Stimulated activated memory B cell treated with anti-CD40 and anti-IgM and Interleukin-4, amounts not matched to agents 10 μg/mL and 1 μg/mL and 100 μg/mL, for 72 hours (primary cell): ENCODE results near the gene CDCA5.
A peak's percentile ranks its signal among the peaks of the same experiment; 100 is the strongest.

ENCODE experiments used
- ATAC-seq: fragments of 150-1000 bp; cut with Tn5 transposase; 2 replicates; pipeline ENCODE4 v1.10.0; 2021
- H3K27ac Mint-ChIP-seq: one replicate; pipeline ENCODE4 v1.8.0; 2022; ENCODE audit warnings: mild to moderate bottlenecking, mixed read lengths
- H3K27me3 Mint-ChIP-seq: one replicate; pipeline ENCODE4 v1.8.0; 2022; ENCODE audit warnings: mixed read lengths
- H3K36me3 Mint-ChIP-seq: one replicate; pipeline ENCODE4 v1.8.0; 2022; ENCODE audit warnings: mixed read lengths
- H3K4me1 Mint-ChIP-seq: one replicate; pipeline ENCODE4 v1.8.0; 2022; ENCODE audit warnings: mixed read lengths
- H3K4me3 Mint-ChIP-seq: one replicate; pipeline ENCODE4 v1.8.0; 2022; ENCODE audit warnings: mild to moderate bottlenecking, moderate library complexity, mixed read lengths
- H3K9me3 Mint-ChIP-seq: one replicate; pipeline ENCODE4 v1.8.0; 2022; ENCODE audit warnings: mixed read lengths

Gene CDCA5

GRCh38 chr11:65113361-65113756, 29.5 kb upstream of the CDCA5 start:
- Mint-ChIP-seq H3K4me1 (peaks cover 65% of the 10 kb centered on the region), H3K27me3 (no peaks in the 10 kb centered on the region), H3K36me3 (peaks cover 7% of the 10 kb centered on the region), H3K27ac (peak overlapping the region; percentile 90), H3K4me3 (peak overlapping the region; percentile 97), H3K9me3 (no peaks in the 10 kb centered on the region)
- no peak for ATAC-seq

GRCh38 chr11:65112546-65113360, 28.9 kb upstream of the CDCA5 start:
- Mint-ChIP-seq H3K4me3 (peak overlapping the region; percentile 97), H3K4me1 (peaks cover 59% of the 10 kb centered on the region), H3K9me3 (no peaks in the 10 kb centered on the region), H3K27me3 (no peaks in the 10 kb centered on the region), H3K27ac (peak overlapping the region; percentile 90), H3K36me3 (peaks cover 2% of the 10 kb centered on the region)
- ATAC-seq = peak; percentile 67

GRCh38 chr11:65111744-65112545, 28.1 kb upstream of the CDCA5 start, which contains the start of gene TM7SF2:
Gene TM7SF2, plus strand, starts transcription at chr11:65111872. Its CDS starts 144 bp downstream, at chr11:65112016.
- peaks cover under 1% of the 10 kb centered on the region for H3K36me3 Mint-ChIP-seq
- peak; percentile 90 for ATAC-seq
- peak within 1 kb of the TSS; percentile 90 for H3K27ac Mint-ChIP-seq
- H3K9me3 Mint-ChIP-seq = no peaks in the 10 kb centered on the region
- H3K27me3 Mint-ChIP-seq = no peaks in the 10 kb centered on the region
- peaks cover 54% of the 10 kb centered on the region for H3K4me1 Mint-ChIP-seq
- peak within 1 kb of the TSS; percentile 97 for H3K4me3 Mint-ChIP-seq

GRCh38 chr11:65111159-65111743, 27.4 kb upstream of the CDCA5 start:
- H3K4me3 Mint-ChIP-seq = peak overlapping the region; percentile 97
- H3K36me3 Mint-ChIP-seq = peaks cover 7% of the 10 kb centered on the region
- H3K4me1 Mint-ChIP-seq = peaks cover 55% of the 10 kb centered on the region
- no peak for ATAC-seq
- peak overlapping the region; percentile 90 for H3K27ac Mint-ChIP-seq
- H3K27me3 Mint-ChIP-seq = no peaks in the 10 kb centered on the region
- no peaks in the 10 kb centered on the region for H3K9me3 Mint-ChIP-seq

DNA sequence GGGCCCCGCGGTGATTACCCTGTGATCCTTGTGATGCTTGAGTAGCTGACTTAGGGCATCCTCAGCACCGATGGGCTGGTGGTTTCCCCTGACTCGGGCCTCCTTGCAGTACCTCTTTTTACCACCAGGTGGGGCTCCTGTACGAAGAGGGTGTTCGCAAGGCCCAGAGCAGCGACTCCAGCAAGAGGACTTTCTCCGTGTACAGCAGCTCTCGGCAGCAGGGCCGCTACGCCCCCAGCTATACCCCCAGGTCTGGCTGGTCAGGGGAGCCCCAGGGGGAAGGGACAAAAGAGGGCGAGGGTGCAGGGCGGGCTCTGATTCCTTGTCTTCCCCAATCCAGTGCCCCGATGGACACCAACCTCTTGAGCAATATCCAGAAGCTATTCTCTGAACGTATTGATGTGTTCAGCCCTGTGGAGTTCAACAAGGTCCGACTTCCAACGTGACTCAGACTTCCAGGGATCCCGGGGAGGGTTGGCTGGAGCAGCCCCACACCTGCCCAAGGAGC, 26.6 kb upstream of the CDCA5 start:
- Mint-ChIP-seq H3K4me3 (no peak overlapping the region), H3K27ac (peak overlapping the region; percentile 90), H3K36me3 (peaks cover 11% of the 10 kb centered on the region), H3K27me3 (no peaks in the 10 kb centered on the region), H3K4me1 (peaks cover 51% of the 10 kb centered on the region), H3K9me3 (no peaks in the 10 kb centered on the region)
- ATAC-seq = peak; percentile 62

- H3K4me3 Mint-ChIP-seq = no peak overlapping the region
- no peak for ATAC-seq
These were observed 25.7 kb upstream of the CDCA5 start for GRCh38 chr11:65109231-65110198.

DNA sequence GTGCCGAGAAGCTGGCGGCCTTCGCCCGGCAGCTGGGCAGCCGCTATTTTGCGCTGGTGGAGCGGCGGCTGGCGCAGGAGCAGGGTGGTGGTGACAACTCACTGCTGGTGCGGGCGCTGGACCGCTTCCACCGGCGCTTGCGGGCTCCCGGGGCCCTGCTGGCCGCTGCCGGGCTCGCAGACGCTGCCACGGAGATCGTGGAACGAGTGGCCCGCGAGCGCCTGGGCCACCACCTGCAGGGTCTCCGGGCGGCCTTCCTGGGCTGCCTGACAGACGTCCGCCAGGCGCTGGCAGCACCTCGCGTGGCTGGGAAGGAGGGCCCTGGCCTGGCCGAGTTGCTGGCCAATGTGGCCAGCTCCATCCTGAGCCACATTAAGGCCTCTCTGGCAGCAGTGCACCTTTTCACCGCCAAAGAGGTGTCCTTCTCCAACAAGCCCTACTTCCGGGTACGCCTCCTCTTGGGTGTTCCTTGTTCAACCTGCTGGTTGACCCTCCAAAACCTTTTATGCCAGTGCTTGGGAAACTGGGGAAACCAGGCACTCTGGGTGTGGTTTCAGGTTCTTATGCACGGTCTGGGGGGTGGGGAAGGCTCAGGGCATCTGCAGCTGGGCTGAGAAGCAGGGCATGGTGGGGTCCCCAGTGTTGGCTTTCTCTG, 24.8 kb upstream of the CDCA5 start:
- peaks cover 48% of the 10 kb centered on the region for H3K4me1 Mint-ChIP-seq
- no peak overlapping the region for H3K27ac Mint-ChIP-seq
- H3K36me3 Mint-ChIP-seq = peaks cover 11% of the 10 kb centered on the region
- no peaks in the 10 kb centered on the region for H3K27me3 Mint-ChIP-seq
- ATAC-seq = no peak
- no peaks in the 10 kb centered on the region for H3K9me3 Mint-ChIP-seq
- H3K4me3 Mint-ChIP-seq = no peak overlapping the region

More at GRCh38 chr11:65109231-65110198, 25.7 kb upstream of the CDCA5 start:
- Mint-ChIP-seq H3K36me3 (peaks cover 11% of the 10 kb centered on the region), H3K4me1 (peaks cover 48% of the 10 kb centered on the region), H3K27me3 (no peaks in the 10 kb centered on the region), H3K27ac (no peak overlapping the region), H3K9me3 (no peaks in the 10 kb centered on the region)

DNA sequence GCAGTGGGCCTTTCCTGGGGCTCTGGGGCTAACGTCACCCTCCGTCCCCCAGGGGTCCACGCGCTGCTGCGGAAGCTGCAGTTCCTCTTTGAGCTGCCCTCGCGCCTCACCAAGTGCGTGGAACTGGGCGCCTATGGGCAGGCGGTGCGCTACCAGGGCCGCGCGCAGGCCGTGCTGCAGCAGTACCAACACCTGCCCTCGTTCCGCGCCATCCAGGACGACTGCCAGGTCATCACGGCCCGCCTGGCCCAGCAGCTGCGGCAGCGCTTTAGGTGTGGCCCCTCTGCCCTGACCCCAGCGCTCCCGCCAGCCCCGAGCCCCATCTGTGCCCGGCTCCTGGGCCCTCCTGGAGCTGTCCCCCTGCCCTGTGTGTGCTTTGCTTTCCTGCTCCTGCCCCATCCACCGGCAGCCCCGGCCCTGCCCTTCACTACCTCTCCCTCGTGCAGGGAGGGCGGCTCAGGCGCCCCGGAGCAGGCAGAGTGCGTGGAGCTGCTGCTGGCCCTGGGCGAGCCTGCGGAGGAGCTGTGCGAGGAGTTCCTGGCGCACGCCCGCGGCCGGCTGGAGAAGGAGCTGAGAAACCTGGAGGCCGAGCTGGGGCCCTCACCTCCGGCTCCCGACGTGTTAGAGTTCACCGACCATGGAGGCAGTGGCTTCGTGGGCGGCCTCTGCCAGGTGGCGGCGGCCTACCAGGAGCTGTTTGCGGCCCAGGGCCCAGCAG, 24.1 kb upstream of the CDCA5 start:
- Mint-ChIP-seq H3K27ac (no peak overlapping the region), H3K4me3 (no peak overlapping the region), H3K4me1 (peaks cover 45% of the 10 kb centered on the region), H3K9me3 (no peaks in the 10 kb centered on the region), H3K27me3 (no peaks in the 10 kb centered on the region), H3K36me3 (peaks cover 11% of the 10 kb centered on the region)
- ATAC-seq = no peak

DNA sequence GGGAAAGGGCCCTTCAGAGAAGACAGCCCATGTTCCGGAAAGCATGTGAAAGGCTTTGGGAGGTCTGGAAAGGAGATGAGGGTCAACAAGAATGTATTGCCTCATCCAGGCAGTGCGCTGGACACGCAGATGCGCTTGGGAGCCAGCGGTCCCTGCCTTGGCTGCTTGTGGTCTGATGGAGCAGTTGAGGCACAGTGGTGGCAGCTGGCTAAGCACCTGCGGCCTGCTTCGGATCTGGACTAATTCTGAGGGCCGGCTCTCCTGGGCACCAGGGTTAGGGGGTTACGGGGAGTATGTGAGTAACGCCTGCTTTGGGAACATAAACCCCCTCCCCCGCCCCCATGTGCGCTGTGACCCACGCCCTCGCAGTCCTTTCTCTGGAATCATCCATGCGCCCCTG, 23.2 kb upstream of the CDCA5 start:
- ATAC-seq = no peak
- Mint-ChIP-seq H3K27ac (no peak overlapping the region), H3K36me3 (peaks cover 11% of the 10 kb centered on the region), H3K9me3 (no peaks in the 10 kb centered on the region), H3K4me1 (peaks cover 39% of the 10 kb centered on the region), H3K27me3 (no peaks in the 10 kb centered on the region), H3K4me3 (no peak overlapping the region)

- Mint-ChIP-seq H3K4me3 (no peak overlapping the region), H3K4me1 (peaks cover 17% of the 10 kb centered on the region), H3K27ac (no peak overlapping the region), H3K36me3 (peaks cover 16% of the 10 kb centered on the region), H3K27me3 (no peaks in the 10 kb centered on the region), H3K9me3 (no peaks in the 10 kb centered on the region)
- ATAC-seq = no peak
These were observed 20.8 kb upstream of the CDCA5 start for GRCh38 chr11:65104628-65105027.

GRCh38 chr11:65103476-65103875, 19.6 kb upstream of the CDCA5 start:
- Mint-ChIP-seq H3K4me1 (peaks cover 24% of the 10 kb centered on the region), H3K27ac (no peak overlapping the region), H3K9me3 (no peaks in the 10 kb centered on the region), H3K27me3 (no peaks in the 10 kb centered on the region), H3K36me3 (peaks cover 16% of the 10 kb centered on the region), H3K4me3 (no peak overlapping the region)
- no peak for ATAC-seq

GRCh38 chr11:65102142-65103095, 18.6 kb upstream of the CDCA5 start:
- no peak for ATAC-seq
- peaks cover 24% of the 10 kb centered on the region for H3K4me1 Mint-ChIP-seq
- H3K4me3 Mint-ChIP-seq = no peak overlapping the region
- no peaks in the 10 kb centered on the region for H3K27me3 Mint-ChIP-seq
- H3K9me3 Mint-ChIP-seq = no peaks in the 10 kb centered on the region
- no peak overlapping the region for H3K27ac Mint-ChIP-seq
- H3K36me3 Mint-ChIP-seq = peaks cover 16% of the 10 kb centered on the region
